Measurements from ENCODE around the gene TNFSF4. TPM values are rescaled to one million over a fixed set of nuclear protein-coding genes. Genes with fewer than 3 reads are reported as not detected.

Gene TNFSF4, protein sequence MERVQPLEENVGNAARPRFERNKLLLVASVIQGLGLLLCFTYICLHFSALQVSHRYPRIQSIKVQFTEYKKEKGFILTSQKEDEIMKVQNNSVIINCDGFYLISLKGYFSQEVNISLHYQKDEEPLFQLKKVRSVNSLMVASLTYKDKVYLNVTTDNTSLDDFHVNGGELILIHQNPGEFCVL
- total RNA-seq (ENCODE audit: low replicate concordance), result 0.70 and 17.2 TPM in 2 replicates

DNA sequence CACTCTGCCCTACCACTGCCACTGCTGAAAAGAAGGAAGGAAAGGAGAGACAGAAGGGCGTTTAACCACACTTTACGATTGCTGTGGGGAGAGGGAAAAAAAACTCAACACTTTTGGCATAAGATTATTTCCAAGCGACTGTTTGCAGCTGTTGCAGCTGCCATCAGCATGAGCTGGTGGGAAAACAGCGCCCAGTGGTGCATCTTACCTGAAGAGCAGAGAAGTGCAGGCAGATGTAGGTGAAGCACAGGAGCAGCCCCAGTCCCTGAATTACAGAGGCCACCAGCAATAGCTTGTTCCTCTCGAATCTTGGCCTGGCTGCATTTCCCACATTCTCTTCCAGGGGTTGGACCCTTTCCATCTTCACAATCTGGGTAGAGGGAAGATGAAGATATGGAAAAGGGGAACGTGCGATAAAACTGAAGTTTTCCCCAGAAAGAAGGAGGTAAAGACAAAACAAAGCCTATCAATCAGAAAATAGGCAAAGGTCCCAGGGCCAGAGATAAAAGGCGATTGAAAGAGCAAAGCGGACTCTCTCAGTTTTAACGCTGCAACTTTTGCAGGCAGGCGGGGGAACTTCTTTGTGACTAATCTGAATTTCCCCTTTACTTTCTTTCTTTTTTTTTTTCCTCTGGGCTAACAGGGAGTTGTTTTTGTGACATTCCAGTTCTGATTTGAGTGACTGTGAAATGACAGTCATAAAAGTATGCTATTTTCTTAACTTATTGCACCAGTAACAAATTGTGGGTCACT, at the start of gene TNFSF4:
Gene TNFSF4 (minus strand): TSS at position 516 of the 753 bp plus-strand sequence. CDS start 155 bp downstream, at position 361.

Other genes with a start within 250 kb of the TNFSF4 start
- 0.12 and 0.60 TPM in 2 replicates for gene TNFSF18, start 156.4 kb downstream of the TNFSF4 start, total RNA-seq (ENCODE audit: low replicate concordance)